Liver (tissue), 3 donors: ENCODE measurements around the gene KRT77.

Source experiments
- TAF1 ChIP-seq: conservative IDR thresholded peaks from 2 replicates; pipeline ENCODE4 v1.6.1; 2016; ENCODE audit warnings: antibody characterized with exemption, mild to moderate bottlenecking
- TF ChIP-seq, protein P1 (sequence below): IDR thresholded peaks from 2 replicates; pipeline ENCODE4 v1.6.1; 2016; ENCODE audit warnings: antibody characterized with exemption, mild to moderate bottlenecking
- TF ChIP-seq, protein P2 (sequence below): fragments of 150-350 bp; IDR thresholded peaks from 2 replicates; pipeline ENCODE4 v1.5.1; 2017; ENCODE audit warnings: improper control_type of control experiment, low read depth, low read length; ENCODE audit not compliant: missing input control
- donor health status: healthy.
- donor health status: healthy.

DNA sequence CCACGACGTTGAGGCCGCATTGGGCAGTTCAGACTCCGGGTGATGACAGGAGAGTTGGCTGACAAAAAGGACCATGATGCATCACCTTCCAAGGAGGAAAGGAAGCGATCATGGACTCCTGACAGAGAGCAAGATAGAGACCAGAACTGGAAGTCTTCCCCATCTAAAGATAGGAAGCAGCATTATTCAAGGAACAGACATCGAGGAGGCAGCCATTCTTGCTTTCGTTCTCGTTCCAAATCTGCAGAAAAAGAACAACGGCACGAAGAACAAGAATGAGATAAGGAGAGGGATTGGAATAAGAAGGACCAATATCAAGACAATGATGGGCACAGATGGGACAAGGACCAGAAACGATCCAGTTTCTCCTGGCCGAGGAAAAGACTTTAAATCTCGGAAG lies 27.1 kb upstream of the KRT77 start:
- TF ChIP-seq, protein P1, sequence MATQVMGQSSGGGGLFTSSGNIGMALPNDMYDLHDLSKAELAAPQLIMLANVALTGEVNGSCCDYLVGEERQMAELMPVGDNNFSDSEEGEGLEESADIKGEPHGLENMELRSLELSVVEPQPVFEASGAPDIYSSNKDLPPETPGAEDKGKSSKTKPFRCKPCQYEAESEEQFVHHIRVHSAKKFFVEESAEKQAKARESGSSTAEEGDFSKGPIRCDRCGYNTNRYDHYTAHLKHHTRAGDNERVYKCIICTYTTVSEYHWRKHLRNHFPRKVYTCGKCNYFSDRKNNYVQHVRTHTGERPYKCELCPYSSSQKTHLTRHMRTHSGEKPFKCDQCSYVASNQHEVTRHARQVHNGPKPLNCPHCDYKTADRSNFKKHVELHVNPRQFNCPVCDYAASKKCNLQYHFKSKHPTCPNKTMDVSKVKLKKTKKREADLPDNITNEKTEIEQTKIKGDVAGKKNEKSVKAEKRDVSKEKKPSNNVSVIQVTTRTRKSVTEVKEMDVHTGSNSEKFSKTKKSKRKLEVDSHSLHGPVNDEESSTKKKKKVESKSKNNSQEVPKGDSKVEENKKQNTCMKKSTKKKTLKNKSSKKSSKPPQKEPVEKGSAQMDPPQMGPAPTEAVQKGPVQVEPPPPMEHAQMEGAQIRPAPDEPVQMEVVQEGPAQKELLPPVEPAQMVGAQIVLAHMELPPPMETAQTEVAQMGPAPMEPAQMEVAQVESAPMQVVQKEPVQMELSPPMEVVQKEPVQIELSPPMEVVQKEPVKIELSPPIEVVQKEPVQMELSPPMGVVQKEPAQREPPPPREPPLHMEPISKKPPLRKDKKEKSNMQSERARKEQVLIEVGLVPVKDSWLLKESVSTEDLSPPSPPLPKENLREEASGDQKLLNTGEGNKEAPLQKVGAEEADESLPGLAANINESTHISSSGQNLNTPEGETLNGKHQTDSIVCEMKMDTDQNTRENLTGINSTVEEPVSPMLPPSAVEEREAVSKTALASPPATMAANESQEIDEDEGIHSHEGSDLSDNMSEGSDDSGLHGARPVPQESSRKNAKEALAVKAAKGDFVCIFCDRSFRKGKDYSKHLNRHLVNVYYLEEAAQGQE, result no peak
- no peak for TF ChIP-seq TAF1
- TF ChIP-seq, protein P2, sequence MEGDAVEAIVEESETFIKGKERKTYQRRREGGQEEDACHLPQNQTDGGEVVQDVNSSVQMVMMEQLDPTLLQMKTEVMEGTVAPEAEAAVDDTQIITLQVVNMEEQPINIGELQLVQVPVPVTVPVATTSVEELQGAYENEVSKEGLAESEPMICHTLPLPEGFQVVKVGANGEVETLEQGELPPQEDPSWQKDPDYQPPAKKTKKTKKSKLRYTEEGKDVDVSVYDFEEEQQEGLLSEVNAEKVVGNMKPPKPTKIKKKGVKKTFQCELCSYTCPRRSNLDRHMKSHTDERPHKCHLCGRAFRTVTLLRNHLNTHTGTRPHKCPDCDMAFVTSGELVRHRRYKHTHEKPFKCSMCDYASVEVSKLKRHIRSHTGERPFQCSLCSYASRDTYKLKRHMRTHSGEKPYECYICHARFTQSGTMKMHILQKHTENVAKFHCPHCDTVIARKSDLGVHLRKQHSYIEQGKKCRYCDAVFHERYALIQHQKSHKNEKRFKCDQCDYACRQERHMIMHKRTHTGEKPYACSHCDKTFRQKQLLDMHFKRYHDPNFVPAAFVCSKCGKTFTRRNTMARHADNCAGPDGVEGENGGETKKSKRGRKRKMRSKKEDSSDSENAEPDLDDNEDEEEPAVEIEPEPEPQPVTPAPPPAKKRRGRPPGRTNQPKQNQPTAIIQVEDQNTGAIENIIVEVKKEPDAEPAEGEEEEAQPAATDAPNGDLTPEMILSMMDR, result no peak
